Spleen (tissue), 7 donors: ENCODE data around the gene SIN3B.

Experiments
- CTCF ChIP-seq, 11 experiments: fragments of 200-600 bp in 7 of 11; fragments of 450-650 bp in 4 of 11; sonication (generic) in 4 of 11; IDR thresholded peaks in 8 of 11; conservative IDR thresholded peaks in 3 of 11; 1 replicate in 7 of 11; 2 replicates in 4 of 11; pipeline versions ENCODE4 v1.4.0 to v1.8.0; 2016 to 2021; ENCODE audit warnings: antibody characterized with exemption in 11 of 11, inconsistent platforms in 4 of 11, mild to moderate bottlenecking in 1 of 11
- POLR2A ChIP-seq, 3 donors: fragments of 450-650 bp; IDR thresholded peaks; one replicate each; pipeline ENCODE4 v1.5.1; 2017; ENCODE audit warnings: antibody characterized with exemption in 3 of 3, mild to moderate bottlenecking in 1 of 3
- POLR2AphosphoS5 ChIP-seq, 3 donors: sonication (generic); formaldehyde crosslinking; IDR thresholded peaks; one replicate each; pipeline ENCODE4 v1.5.1; 2017; ENCODE audit warnings: antibody characterized with exemption in 3 of 3
- donor health status: DM: no; HTN: no; CAD: no; lungs with moderate emphysema.
- donor health status: DM: no; HTN: no; CAD: no.
- donor health status: DM: no; HTN: no; CAD: no.

DNA sequence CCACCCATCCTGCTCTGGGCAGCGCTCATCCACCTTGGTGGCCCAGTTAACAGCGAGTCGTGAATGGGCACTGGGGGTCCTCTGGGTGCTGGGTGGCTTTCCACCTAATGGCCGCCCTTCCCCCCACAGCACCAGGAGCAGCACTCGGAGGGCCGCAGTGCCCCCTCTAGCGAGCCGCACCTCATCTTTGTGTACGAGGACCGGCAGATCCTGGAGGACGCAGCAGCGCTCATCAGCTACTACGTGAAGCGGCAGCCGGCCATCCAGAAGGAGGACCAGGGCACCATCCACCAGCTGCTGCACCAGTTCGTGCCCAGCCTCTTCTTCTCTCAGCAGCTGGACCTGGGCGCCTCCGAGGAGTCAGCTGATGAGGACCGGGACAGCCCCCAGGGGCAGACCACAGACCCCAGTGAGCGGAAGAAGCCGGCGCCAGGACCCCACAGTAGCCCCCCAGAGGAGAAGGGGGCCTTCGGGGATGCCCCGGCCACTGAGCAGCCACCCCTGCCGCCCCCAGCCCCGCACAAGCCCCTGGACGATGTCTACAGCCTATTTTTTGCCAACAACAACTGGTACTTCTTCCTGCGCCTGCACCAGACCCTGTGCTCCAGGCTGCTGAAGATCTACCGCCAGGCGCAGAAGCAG is 40.3 kb downstream of the SIN3B start:
- no peak for TF ChIP-seq CTCF (IDR thresholded peaks at IDR 0.05 in 8 of 11, conservative IDR thresholded peaks at IDR 0.05 in 3 of 11)
- no peak for TF ChIP-seq POLR2A (IDR thresholded peaks at IDR 0.05)
- TF ChIP-seq POLR2AphosphoS5 (IDR thresholded peaks at IDR 0.05), result no peak
